ENCODE measurements around the gene CDKAL1.

CDKAL1 gene

DNA sequence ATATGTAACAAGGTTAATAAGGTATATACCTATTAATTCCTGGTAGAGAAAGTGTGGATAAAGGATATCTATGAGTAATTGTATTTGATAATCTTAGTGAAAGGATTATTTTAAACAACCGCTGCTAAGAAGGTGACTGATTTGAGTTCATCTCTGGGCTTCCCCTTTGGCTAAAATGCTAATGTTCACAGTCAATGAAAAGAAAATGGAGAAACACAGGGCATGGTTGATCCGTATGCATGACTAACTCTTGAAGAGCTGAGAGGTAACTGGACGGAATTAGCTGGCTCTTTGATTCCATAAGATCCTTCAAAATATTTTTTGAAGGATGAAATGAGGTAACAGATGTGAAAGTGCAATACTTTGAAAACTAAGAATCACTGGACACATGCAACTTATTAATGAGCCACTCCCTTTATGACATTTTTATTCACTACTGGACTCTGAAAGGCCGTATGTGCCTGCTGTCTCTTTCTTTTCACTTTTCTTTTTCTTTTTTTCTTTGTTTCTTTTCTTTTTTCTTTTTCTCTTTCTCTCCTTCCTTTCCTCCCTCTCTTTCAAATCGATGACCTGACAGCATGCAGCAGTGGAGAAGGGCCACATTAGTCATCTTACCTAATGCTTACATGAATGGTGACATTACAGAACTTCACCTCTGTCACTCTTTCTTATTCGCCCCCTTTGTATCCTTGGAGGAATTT is 464.6 kb downstream of the CDKAL1 start:
- Mint-ChIP-seq H3K4me1 (peaks cover 11 to 35% of the 10 kb centered on the region in 2 donors), H3K9me3 (peaks cover 3 to 5% of the 10 kb centered on the region in 2 donors), H3K27ac (peak overlapping the region; percentile 14), H3K36me3 (peaks cover 34 to 40% of the 10 kb centered on the region in 2 donors), H3K27me3 (no peaks in the 10 kb centered on the region), H3K4me3 (no peak overlapping the region)
- DNase-seq (no peak), ATAC-seq (replicated peaks) (peak; percentile 68 to 93)

- peaks cover 27 to 31% of the 10 kb centered on the region in 2 donors for H3K36me3 Mint-ChIP-seq
- H3K4me1 Mint-ChIP-seq, result peaks cover 14 to 41% of the 10 kb centered on the region in 2 donors
- H3K27me3 Mint-ChIP-seq, result no peaks in the 10 kb centered on the region
- H3K4me3 Mint-ChIP-seq, result no peak overlapping the region
- no peak overlapping the region for H3K27ac Mint-ChIP-seq
- DNase-seq (no peak), ATAC-seq (replicated peaks) (no peak)
- H3K9me3 Mint-ChIP-seq, result no peaks in the 10 kb centered on the region
Observed at GRCh38 chr6:21000331-21000801, 466.1 kb downstream of the CDKAL1 start.

GRCh38 chr6:21001736-21002135 is 467.5 kb downstream of the CDKAL1 start:
- Mint-ChIP-seq H3K4me1 (peaks cover 17 to 50% of the 10 kb centered on the region in 2 donors), H3K36me3 (peaks cover 22 to 24% of the 10 kb centered on the region in 2 donors), H3K27me3 (no peaks in the 10 kb centered on the region), H3K27ac (no peak overlapping the region), H3K9me3 (no peaks in the 10 kb centered on the region), H3K4me3 (no peak overlapping the region)
- no peak for ATAC-seq (replicated peaks)
- no peak for DNase-seq

DNA sequence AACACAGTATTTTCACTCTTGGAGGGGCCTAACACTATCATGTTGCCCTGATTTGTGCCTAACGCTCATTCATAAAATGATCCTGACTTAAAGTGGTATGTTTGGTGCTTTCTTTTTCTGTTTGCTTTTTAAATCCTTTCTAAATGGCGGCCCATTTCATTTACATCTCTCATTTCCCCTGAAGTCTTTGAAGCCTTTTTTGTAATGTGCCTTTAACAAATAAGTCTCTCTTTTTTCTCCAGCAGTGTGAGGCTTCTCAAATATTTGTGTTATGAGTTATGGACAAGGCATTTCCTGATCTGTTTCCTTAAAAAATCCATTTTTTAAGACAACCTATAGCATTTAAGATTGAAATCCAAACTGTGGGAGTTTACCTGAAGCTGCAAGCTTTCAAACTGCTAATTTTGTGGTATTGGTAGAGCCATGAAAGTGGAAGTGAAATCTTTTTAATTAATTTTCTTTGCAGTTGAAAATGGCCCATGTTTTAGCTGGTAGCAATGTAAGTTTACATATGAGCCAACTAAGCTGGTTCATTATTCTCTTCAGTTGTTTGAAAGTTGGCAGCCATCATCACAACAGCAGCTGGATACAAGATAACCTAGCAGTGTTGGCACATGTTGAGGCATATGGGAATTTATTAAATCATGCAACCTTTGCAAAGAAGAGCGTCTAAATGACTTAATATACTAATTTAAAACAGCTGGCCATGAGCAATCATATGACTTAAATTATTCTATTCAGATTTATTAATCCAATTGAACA is 469.7 kb downstream of the CDKAL1 start:
- peak; percentile 66 to 78 for ATAC-seq (replicated peaks)

DNA sequence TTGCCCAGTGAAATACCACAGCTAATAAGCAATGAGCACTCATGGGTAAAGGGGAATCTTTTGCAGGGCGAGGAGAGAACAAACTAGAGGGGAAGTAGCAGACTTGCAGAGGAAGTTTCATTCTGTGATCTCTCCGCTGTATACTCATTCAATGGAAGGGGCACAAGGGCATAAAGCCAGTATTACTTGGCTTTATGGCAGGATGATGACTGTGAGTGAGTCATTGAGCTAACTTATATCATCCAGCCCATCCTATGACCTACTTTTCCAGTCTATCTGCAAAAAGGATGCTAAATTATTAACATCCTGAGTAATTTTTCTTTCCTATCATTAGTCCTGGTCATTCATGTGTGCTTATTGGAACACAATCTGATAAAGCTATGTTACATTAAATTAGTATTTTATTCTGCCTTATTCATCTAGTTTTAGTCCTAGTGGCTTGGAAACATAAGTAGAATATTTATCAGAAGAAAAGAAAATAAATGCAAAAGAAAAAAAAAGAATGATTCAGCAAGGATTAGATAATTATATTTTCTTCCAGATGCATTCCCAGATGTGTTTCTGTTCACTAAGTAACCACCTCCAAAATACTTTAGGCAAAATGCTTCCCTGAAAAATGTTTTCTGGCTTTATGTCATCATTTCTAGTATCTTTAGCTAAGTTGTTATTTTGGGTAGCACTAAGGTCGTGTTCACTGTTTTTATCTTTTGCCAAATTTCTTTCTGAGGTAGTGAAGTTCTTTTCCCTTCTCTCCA is 471.7 kb downstream of the CDKAL1 start:
- ATAC-seq (replicated peaks) (peak; percentile 92 to 96), DNase-seq (peak; percentile 31)
- H3K4me3 Mint-ChIP-seq, result no peak overlapping the region
- no peak overlapping the region for H3K27ac Mint-ChIP-seq
- H3K36me3 Mint-ChIP-seq, result peaks cover 29 to 34% of the 10 kb centered on the region in 2 donors
- H3K9me3 Mint-ChIP-seq, result no peaks in the 10 kb centered on the region
- peaks cover 10 to 36% of the 10 kb centered on the region in 2 donors for H3K4me1 Mint-ChIP-seq
- no peaks in the 10 kb centered on the region for H3K27me3 Mint-ChIP-seq

More for the DNA sequence above, 469.7 kb downstream of the CDKAL1 start:
- Mint-ChIP-seq H3K4me3 (peak overlapping the region; percentile 52 to 66), H3K27me3 (no peaks in the 10 kb centered on the region), H3K9me3 (no peaks in the 10 kb centered on the region), H3K27ac (peak overlapping the region; percentile 49), H3K36me3 (peaks cover 27 to 29% of the 10 kb centered on the region in 2 donors), H3K4me1 (peaks cover 13 to 40% of the 10 kb centered on the region in 2 donors)
- DNase-seq, result no peak

GRCh38 chr6:21019614-21020013 is 485.4 kb downstream of the CDKAL1 start:
- DNase-seq (no peak), ATAC-seq (replicated peaks) (no peak)
- no peaks in the 10 kb centered on the region for H3K27me3 Mint-ChIP-seq
- no peak overlapping the region for H3K4me3 Mint-ChIP-seq
- H3K27ac Mint-ChIP-seq, result no peak overlapping the region
- peaks cover 0 to 4% of the 10 kb centered on the region in 2 donors for H3K9me3 Mint-ChIP-seq
- peaks cover 3 to 17% of the 10 kb centered on the region in 2 donors for H3K36me3 Mint-ChIP-seq
- peaks cover 8 to 17% of the 10 kb centered on the region in 2 donors for H3K4me1 Mint-ChIP-seq

GRCh38 chr6:21022343-21023107 is 488.3 kb downstream of the CDKAL1 start:
- Mint-ChIP-seq H3K4me1 (peaks cover 8 to 17% of the 10 kb centered on the region in 2 donors), H3K36me3 (peaks cover 8 to 15% of the 10 kb centered on the region in 2 donors), H3K4me3 (no peak overlapping the region), H3K27me3 (no peaks in the 10 kb centered on the region), H3K9me3 (peaks cover 5 to 7% of the 10 kb centered on the region in 2 donors), H3K27ac (peak overlapping the region; percentile 15)
- DNase-seq (peak; percentile 65), ATAC-seq (replicated peaks) (peak; percentile 96 to 98)

- H3K4me3 Mint-ChIP-seq, result no peak overlapping the region
- peaks cover 8 to 17% of the 10 kb centered on the region in 2 donors for H3K4me1 Mint-ChIP-seq
- DNase-seq, result no peak
- no peak for ATAC-seq (replicated peaks)
- H3K27me3 Mint-ChIP-seq, result no peaks in the 10 kb centered on the region
- peaks cover 11 to 20% of the 10 kb centered on the region in 2 donors for H3K36me3 Mint-ChIP-seq
- peak overlapping the region; percentile 59 for H3K27ac Mint-ChIP-seq
- H3K9me3 Mint-ChIP-seq, result peaks cover 5 to 10% of the 10 kb centered on the region in 2 donors
Observed at GRCh38 chr6:21023210-21023609, 489.0 kb downstream of the CDKAL1 start.

- DNase-seq, result no peak
- Mint-ChIP-seq H3K4me1 (peaks cover 8 to 17% of the 10 kb centered on the region in 2 donors), H3K4me3 (no peak overlapping the region), H3K27ac (no peak overlapping the region), H3K27me3 (no peaks in the 10 kb centered on the region), H3K9me3 (peaks cover 5 to 10% of the 10 kb centered on the region in 2 donors), H3K36me3 (peaks cover 17 to 28% of the 10 kb centered on the region in 2 donors)
- no peak for ATAC-seq (replicated peaks)
Observed at GRCh38 chr6:21024616-21025015, 490.4 kb downstream of the CDKAL1 start.

- DNase-seq (no peak), ATAC-seq (replicated peaks) (no peak)
- peaks cover 5 to 10% of the 10 kb centered on the region in 2 donors for H3K9me3 Mint-ChIP-seq
- no peak overlapping the region for H3K27ac Mint-ChIP-seq
- H3K4me3 Mint-ChIP-seq, result no peak overlapping the region
- peaks cover 24 to 43% of the 10 kb centered on the region in 2 donors for H3K36me3 Mint-ChIP-seq
- no peaks in the 10 kb centered on the region for H3K27me3 Mint-ChIP-seq
- peaks cover 8 to 17% of the 10 kb centered on the region in 2 donors for H3K4me1 Mint-ChIP-seq
Observed at GRCh38 chr6:21026576-21027273, 492.5 kb downstream of the CDKAL1 start.

DNA sequence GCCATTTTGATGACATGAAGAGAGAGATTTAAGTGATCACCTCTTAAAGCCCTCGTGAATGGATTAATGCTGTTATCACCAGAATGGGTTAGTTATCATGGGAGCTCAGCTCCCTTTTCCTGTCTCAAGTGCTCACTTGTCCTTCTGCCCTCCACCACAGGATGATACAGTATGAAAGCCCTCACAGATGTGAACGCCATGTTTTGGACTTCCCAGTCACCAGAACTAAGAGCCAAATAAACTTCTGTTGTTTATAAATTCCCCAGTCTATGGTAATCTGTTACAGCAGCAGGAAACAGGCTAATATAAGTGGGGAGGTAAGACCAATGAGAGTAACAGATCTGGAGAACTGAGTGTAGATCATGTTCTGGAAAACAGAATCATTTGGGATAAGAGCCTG is 493.2 kb downstream of the CDKAL1 start:
- ATAC-seq (replicated peaks) (no peak), DNase-seq (no peak)
- H3K27me3 Mint-ChIP-seq, result no peaks in the 10 kb centered on the region
- no peak overlapping the region for H3K4me3 Mint-ChIP-seq
- peaks cover 5 to 10% of the 10 kb centered on the region in 2 donors for H3K9me3 Mint-ChIP-seq
- H3K4me1 Mint-ChIP-seq, result peaks cover 9 to 12% of the 10 kb centered on the region in 2 donors
- H3K36me3 Mint-ChIP-seq, result peaks cover 25 to 47% of the 10 kb centered on the region in 2 donors
- H3K27ac Mint-ChIP-seq, result no peak overlapping the region

- peaks cover 0 to 3% of the 10 kb centered on the region in 2 donors for H3K4me1 Mint-ChIP-seq
- H3K27me3 Mint-ChIP-seq, result no peaks in the 10 kb centered on the region
- H3K9me3 Mint-ChIP-seq, result peaks cover 5 to 10% of the 10 kb centered on the region in 2 donors
- H3K36me3 Mint-ChIP-seq, result peaks cover 27 to 47% of the 10 kb centered on the region in 2 donors
- no peak overlapping the region for H3K4me3 Mint-ChIP-seq
- DNase-seq (no peak), ATAC-seq (replicated peaks) (no peak)
- H3K27ac Mint-ChIP-seq, result no peak overlapping the region
Observed at GRCh38 chr6:21031182-21031581, 496.9 kb downstream of the CDKAL1 start.

- Mint-ChIP-seq H3K4me3 (no peak overlapping the region), H3K9me3 (peaks cover 0 to 5% of the 10 kb centered on the region in 2 donors), H3K4me1 (peaks cover 12 to 15% of the 10 kb centered on the region in 2 donors), H3K36me3 (peaks cover 20 to 39% of the 10 kb centered on the region in 2 donors), H3K27me3 (no peaks in the 10 kb centered on the region), H3K27ac (no peak overlapping the region)
- DNase-seq, result no peak
- no peak for ATAC-seq (replicated peaks)
Observed at GRCh38 chr6:21033084-21033483, 498.8 kb downstream of the CDKAL1 start.

Measured in stimulated activated naive B cell treated with anti-CD40 and anti-IgM and Interleukin-4, amounts not matched to agents 10 μg/mL and 1 μg/mL and 100 μg/mL, for 72 hours (primary cell).